UCSD-AML1 (cell line): ENCODE data around the gene ZNF532.

Source experiments
- DNase-seq: peaks from one replicate; lab custom pipeline; 2025; ENCODE audit not compliant: unreplicated experiment; lab: John Stamatoyannopoulos, UW

Gene ZNF532

GRCh38 chr18:58941426-58942099, 76.9 kb downstream of the ZNF532 start:
- no peak for DNase-seq

- DNase-seq: no peak
Measured at GRCh38 chr18:58943896-58944295, 79.2 kb downstream of the ZNF532 start.

GRCh38 chr18:58947136-58947732, 82.6 kb downstream of the ZNF532 start:
- DNase-seq: no peak

- no peak for DNase-seq
Measured at GRCh38 chr18:58949031-58949430, 84.4 kb downstream of the ZNF532 start.

GRCh38 chr18:58951986-58952702, 87.5 kb downstream of the ZNF532 start:
- DNase-seq: no peak

- no peak for DNase-seq
Measured at GRCh38 chr18:58952858-58953257, 88.2 kb downstream of the ZNF532 start.

- no peak for DNase-seq
Measured at GRCh38 chr18:58953627-58954026, 89.0 kb downstream of the ZNF532 start.

- no peak for DNase-seq
Measured at GRCh38 chr18:58955001-58955400, 90.3 kb downstream of the ZNF532 start.

- DNase-seq: no peak
Measured at GRCh38 chr18:58955738-58956137, 91.1 kb downstream of the ZNF532 start.

- DNase-seq: no peak
Measured at GRCh38 chr18:58958628-58959027, 94.0 kb downstream of the ZNF532 start.

GRCh38 chr18:58960508-58960907, 95.8 kb downstream of the ZNF532 start:
- DNase-seq: no peak

GRCh38 chr18:58960946-58961722, 96.5 kb downstream of the ZNF532 start:
- no peak for DNase-seq

- no peak for DNase-seq
Measured at GRCh38 chr18:58962336-58962735, 97.7 kb downstream of the ZNF532 start.

GRCh38 chr18:58965291-58966004, 100.8 kb downstream of the ZNF532 start:
- DNase-seq: no peak

GRCh38 chr18:58966005-58966677, 101.5 kb downstream of the ZNF532 start:
- DNase-seq: no peak

- no peak for DNase-seq
Measured at GRCh38 chr18:58966704-58967103, 102.0 kb downstream of the ZNF532 start.

GRCh38 chr18:58967751-58968254, 103.1 kb downstream of the ZNF532 start:
- DNase-seq: no peak

GRCh38 chr18:58970943-58971790, 106.5 kb downstream of the ZNF532 start:
- no peak for DNase-seq

- no peak for DNase-seq
Measured at GRCh38 chr18:58975296-58975695, 110.6 kb downstream of the ZNF532 start.
